Activated T-cell treated with anti-CD3 and anti-CD28 coated beads, Interleukin-2, amount 50 U/mL, for 72 hours (primary cell): ENCODE data around the gene TXNRD2. TPM values are rescaled to one million over a fixed set of nuclear protein-coding genes. Genes with fewer than 3 reads are reported as not detected.
A peak's percentile ranks its signal among the peaks of the same experiment; 100 is the strongest.

Experiments used
- ATAC-seq, 2 donors: fragments of 150-1000 bp; cut with Tn5 transposase; replicated peaks in 1 of 2; 2 replicates each; pipeline ENCODE4 v1.10.0; 2021; ENCODE audit warnings: moderate library complexity in 2 of 2, mild to moderate bottlenecking in 1 of 2
- DNase-seq, 2 donors: peaks; one replicate each; pipeline ENCODE4 v3.0.0; 2021 to 2022; ENCODE audit warnings: mixed read lengths in 1 of 2
- H3K27ac Mint-ChIP-seq: one replicate; pipeline ENCODE4 v1.8.0; 2022; ENCODE audit warnings: mild to moderate bottlenecking, moderate library complexity, mixed read lengths
- H3K27me3 Mint-ChIP-seq: one replicate; pipeline ENCODE4 v1.8.0; 2022; ENCODE audit warnings: low read depth, mixed read lengths
- H3K36me3 Mint-ChIP-seq, 2 donors: one replicate each; pipeline ENCODE4 v1.8.0; 2022; ENCODE audit warnings: mixed read lengths in 2 of 2, mild to moderate bottlenecking in 1 of 2; ENCODE audit not compliant: insufficient read depth in 2 of 2
- H3K4me1 Mint-ChIP-seq: one replicate; pipeline ENCODE4 v1.8.0; 2022; ENCODE audit warnings: low read depth, mixed read lengths
- H3K4me3 Mint-ChIP-seq, 2 donors: one replicate each; pipeline ENCODE4 v1.8.0; 2022; ENCODE audit warnings: mild to moderate bottlenecking in 2 of 2, mixed read lengths in 2 of 2, moderate library complexity in 2 of 2
- H3K9me3 Mint-ChIP-seq, 2 donors: one replicate each; pipeline ENCODE4 v1.8.0; 2022; ENCODE audit warnings: mixed read lengths in 2 of 2
- total RNA-seq, 2 donors: library from RNA; stranded (reverse); gene quantifications; one replicate each; pipeline ENCODE4 v1.2.3, GENCODE V29; 2022

Gene TXNRD2
- total RNA-seq, 2 donors from 2014 or later = 21.3 to 23.4 TPM

GRCh38 chr22:19959043-19959586 is 17.5 kb upstream of the TXNRD2 start:
- no peak for ATAC-seq
- Mint-ChIP-seq H3K27ac (no peak overlapping the region), H3K4me3 (no peak overlapping the region), H3K36me3 (peaks cover 0 to 2% of the 10 kb centered on the region in 2 donors), H3K27me3 (no peaks in the 10 kb centered on the region), H3K4me1 (peaks cover 11% of the 10 kb centered on the region), H3K9me3 (no peaks in the 10 kb centered on the region)
- no peak for DNase-seq

- peaks cover 11% of the 10 kb centered on the region for H3K4me1 Mint-ChIP-seq
- peaks cover 0 to 2% of the 10 kb centered on the region in 2 donors for H3K36me3 Mint-ChIP-seq
- no peaks in the 10 kb centered on the region for H3K27me3 Mint-ChIP-seq
- H3K9me3 Mint-ChIP-seq = no peaks in the 10 kb centered on the region
- H3K4me3 Mint-ChIP-seq = no peak overlapping the region
- no peak for DNase-seq
- no peak overlapping the region for H3K27ac Mint-ChIP-seq
- ATAC-seq = no peak
Measured at GRCh38 chr22:19958083-19959042, 16.7 kb upstream of the TXNRD2 start.

GRCh38 chr22:19957445-19957844 is 15.8 kb upstream of the TXNRD2 start:
- Mint-ChIP-seq H3K36me3 (no peaks in the 10 kb centered on the region), H3K27ac (no peak overlapping the region), H3K4me1 (peaks cover 9% of the 10 kb centered on the region), H3K9me3 (no peaks in the 10 kb centered on the region), H3K27me3 (no peaks in the 10 kb centered on the region), H3K4me3 (no peak overlapping the region)
- ATAC-seq = no peak
- no peak for DNase-seq

DNA sequence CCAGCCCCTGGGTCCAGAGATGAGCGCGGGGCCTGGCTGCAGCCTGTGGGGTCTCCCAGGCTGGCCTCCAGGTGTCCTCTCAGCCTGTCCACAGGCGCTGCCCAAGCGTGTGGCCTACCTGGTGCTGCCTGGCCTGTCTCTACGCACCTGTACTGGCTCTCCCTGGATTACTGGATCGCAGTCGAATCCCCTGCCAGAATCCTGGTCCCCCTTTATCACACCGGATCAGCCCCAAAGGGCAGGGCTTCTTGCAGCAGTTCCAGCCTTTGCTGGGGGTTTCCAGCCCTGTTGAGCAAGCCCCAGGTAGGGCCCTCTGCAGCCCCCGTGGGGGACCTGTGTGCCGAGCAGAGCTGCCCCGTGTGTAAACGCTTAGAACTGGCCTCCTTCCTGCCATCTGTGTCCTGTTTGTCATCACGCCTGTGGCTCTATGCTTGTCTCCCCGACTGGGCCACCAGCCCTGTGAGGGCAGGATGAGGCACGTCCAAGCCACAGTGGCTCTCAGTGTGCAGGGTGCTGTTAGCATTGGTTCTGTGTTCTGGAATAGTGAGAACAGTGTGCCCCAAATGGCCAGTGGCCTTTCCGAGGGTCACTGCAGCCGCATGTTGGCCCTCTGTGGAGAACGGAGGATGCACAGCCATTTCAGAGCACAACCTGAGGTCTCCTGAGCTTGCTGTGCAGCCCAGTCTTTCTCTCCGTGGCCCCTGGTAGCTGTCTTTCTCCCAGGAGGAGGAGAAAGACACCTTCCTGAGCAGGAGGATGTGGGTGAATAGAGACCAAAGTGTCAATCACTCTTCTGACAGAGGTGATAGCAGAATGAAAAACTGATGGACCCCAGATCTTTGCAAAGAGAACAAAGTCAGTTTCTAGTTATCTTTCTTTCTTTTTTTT is 13.9 kb upstream of the TXNRD2 start:
- Mint-ChIP-seq H3K27ac (peak overlapping the region; percentile 57), H3K27me3 (no peaks in the 10 kb centered on the region), H3K9me3 (no peaks in the 10 kb centered on the region), H3K36me3 (peaks cover 0 to 3% of the 10 kb centered on the region in 2 donors), H3K4me1 (peaks cover 4% of the 10 kb centered on the region), H3K4me3 (no peak overlapping the region)
- no peak for DNase-seq
- peak; percentile 15 to 51 for ATAC-seq

- peaks cover 19% of the 10 kb centered on the region for H3K4me1 Mint-ChIP-seq
- H3K9me3 Mint-ChIP-seq = no peaks in the 10 kb centered on the region
- ATAC-seq (no peak), DNase-seq (no peak)
- H3K36me3 Mint-ChIP-seq = peaks cover 2 to 7% of the 10 kb centered on the region in 2 donors
- no peak overlapping the region for H3K27ac Mint-ChIP-seq
- no peak overlapping the region for H3K4me3 Mint-ChIP-seq
- no peaks in the 10 kb centered on the region for H3K27me3 Mint-ChIP-seq
Measured at GRCh38 chr22:19951346-19951745, 9.7 kb upstream of the TXNRD2 start.

DNA sequence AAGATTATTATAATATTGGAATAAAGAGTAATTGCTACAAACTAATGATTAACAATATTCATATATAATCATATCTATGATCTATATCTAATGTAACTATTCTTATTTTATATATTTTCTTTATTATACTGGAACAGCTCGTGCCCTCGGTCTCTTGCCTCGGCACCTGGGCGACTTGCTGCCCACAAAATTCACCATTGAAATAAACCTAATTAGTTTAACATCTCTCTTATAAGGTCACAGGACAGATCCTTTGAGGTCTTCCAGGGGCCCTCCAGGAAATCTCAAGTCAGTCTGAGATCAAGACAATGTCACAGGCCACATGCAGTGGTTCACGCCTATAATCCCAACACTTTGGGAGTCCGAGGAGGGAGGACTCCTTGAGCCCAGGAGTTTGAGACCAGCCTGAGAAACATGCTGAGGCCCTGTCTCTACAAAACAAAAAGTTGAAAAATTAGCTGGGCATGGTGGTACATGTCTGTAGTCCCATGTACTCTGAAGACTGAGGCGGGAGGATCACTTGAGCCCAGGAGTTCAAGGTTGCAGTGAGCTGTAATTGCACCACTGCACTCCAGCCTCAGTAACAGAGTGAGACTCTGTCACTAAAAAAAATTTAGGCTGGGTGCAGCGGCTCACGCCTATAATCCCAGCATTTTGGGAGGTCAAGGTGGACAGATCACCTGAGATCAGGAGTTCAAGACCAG is 6.6 kb upstream of the TXNRD2 start:
- Mint-ChIP-seq H3K36me3 (peaks cover 4 to 12% of the 10 kb centered on the region in 2 donors), H3K4me1 (peaks cover 29% of the 10 kb centered on the region), H3K27me3 (no peaks in the 10 kb centered on the region), H3K9me3 (no peaks in the 10 kb centered on the region), H3K4me3 (no peak overlapping the region), H3K27ac (no peak overlapping the region)
- DNase-seq (no peak), ATAC-seq (no peak)

DNA sequence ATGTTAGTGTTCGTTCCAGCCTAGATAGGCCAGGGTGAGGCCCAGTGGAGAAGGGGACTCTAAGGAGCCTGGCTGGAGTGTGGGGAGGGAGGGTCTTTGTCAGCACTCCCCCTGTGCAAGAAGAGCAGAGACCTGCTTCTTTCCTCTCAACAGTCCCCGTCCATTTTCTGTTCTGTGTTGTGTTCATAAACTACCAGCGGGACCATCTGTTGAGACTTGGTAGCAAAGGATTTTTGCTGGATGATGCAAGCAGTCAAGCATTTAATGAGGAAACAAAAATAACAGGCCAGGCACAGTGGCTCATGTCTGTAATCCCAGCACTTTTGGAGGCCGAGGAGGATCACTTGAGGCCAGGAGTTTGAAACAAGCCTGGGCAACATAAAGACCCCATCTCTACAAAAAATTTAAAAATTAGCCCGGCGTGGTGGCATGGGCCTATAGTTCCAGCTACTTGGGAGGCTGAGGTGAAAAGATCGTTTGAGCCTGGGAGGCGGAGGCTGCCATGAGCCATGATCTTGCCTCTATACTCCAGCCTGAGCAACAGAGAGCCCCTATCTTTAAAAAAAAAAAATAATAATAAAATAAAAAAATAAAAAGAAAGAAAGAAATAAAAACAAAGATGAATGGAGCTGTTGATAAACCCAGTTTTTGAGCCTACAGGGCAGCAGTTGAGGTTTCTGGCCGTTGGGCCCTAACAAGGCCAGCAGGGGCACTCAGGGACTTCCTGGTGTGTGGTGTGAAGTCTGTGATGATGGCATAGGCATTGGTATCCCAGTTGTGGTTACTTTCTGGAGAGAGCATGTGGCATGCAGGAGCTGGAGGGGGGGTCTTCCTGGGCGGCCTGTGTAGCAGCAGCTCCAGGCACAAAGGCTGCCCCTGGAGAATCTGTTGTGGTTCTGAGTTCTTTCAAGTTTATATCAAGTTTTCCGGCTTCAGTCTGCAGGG is 1.7 kb upstream of the TXNRD2 start:
- peaks cover 2 to 12% of the 10 kb centered on the region in 2 donors for H3K36me3 Mint-ChIP-seq
- H3K4me3 Mint-ChIP-seq = peak overlapping the region; percentile 97
- no peaks in the 10 kb centered on the region for H3K9me3 Mint-ChIP-seq
- ATAC-seq = no peak
- peaks cover 45% of the 10 kb centered on the region for H3K4me1 Mint-ChIP-seq
- peak overlapping the region; percentile 98 for H3K27ac Mint-ChIP-seq
- H3K27me3 Mint-ChIP-seq = no peaks in the 10 kb centered on the region
- DNase-seq = no peak

GRCh38 chr22:19942157-19943081 is 801 bp upstream of the TXNRD2 start:
- peak in 1 of 2 donors; percentile 15 for DNase-seq
- peaks cover 3 to 16% of the 10 kb centered on the region in 2 donors for H3K36me3 Mint-ChIP-seq
- peaks cover 43% of the 10 kb centered on the region for H3K4me1 Mint-ChIP-seq
- H3K27ac Mint-ChIP-seq = peak overlapping the region; percentile 98
- no peaks in the 10 kb centered on the region for H3K27me3 Mint-ChIP-seq
- peak in 1 of 2 donors; percentile 34 for ATAC-seq
- no peaks in the 10 kb centered on the region for H3K9me3 Mint-ChIP-seq
- H3K4me3 Mint-ChIP-seq = peak overlapping the region; percentile 97

GRCh38 chr22:19940536-19941364 is 868 bp downstream of the TXNRD2 start:
- no peaks in the 10 kb centered on the region for H3K27me3 Mint-ChIP-seq
- peak overlapping the region; percentile 97 for H3K4me3 Mint-ChIP-seq
- H3K27ac Mint-ChIP-seq = peak overlapping the region; percentile 95
- H3K36me3 Mint-ChIP-seq = peaks cover 11 to 29% of the 10 kb centered on the region in 2 donors
- ATAC-seq (peak; percentile 1 to 13), DNase-seq (no peak)
- H3K4me1 Mint-ChIP-seq = peaks cover 37% of the 10 kb centered on the region
- peaks cover 3% of the 10 kb centered on the region in 2 donors for H3K9me3 Mint-ChIP-seq

DNA sequence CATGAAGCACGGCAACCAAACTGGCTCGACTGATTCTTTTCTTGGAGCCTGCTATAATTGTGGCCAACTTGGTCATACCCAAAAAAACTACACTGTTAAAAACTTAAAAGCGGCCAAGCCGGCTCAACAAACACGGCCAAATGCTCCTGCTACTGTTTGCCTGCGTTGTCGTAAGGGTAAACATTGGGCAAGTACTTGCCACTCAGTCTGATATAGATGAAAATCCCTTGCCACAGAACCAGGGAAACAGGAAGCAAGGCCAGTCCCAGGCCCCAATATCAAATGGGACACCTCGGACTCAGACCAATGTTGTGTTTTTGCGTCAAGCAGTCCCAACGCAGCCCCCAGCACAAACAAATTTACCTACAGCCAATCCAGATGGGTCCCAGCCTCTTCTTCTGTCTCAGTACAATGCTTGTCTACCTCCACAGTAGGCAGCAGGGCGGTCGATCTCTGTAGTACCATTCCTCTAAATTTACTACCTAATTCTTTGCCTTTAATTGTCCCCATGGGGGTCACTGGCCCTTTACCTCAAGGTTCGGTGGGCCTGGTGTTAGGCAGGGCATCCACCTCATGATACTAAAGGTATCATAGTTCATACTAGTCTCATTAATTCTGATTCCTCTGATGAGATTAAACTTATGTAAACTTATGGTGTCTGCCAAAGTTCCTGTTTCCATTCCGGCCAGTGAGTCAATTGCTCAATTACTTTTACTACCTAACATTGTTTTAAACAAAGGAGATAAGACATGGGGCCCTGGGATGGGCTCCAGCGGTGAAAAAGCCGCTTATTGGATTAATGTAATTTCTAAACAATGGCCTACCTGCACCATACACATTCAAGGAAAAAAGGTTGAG is 3.8 kb downstream of the TXNRD2 start:
- ATAC-seq = no peak
- Mint-ChIP-seq H3K4me3 (no peak overlapping the region), H3K27me3 (no peaks in the 10 kb centered on the region), H3K4me1 (peaks cover 18% of the 10 kb centered on the region), H3K36me3 (peaks cover 9 to 29% of the 10 kb centered on the region in 2 donors), H3K9me3 (peaks cover 3 to 5% of the 10 kb centered on the region in 2 donors), H3K27ac (no peak overlapping the region)
- no peak for DNase-seq
